Right lobe of liver (tissue), 6 donors: ENCODE data around the gene NFKBIZ. TPM values are rescaled to one million over a fixed set of nuclear protein-coding genes. Genes with fewer than 3 reads are reported as not detected.
A peak's percentile ranks its signal among the peaks of the same experiment; 100 is the strongest.

Experiments
- ATAC-seq, 4 donors: fragments of 200-7000 bp; cut with Tn5 transposase; one replicate each; pipeline ENCODE4 v1.9.1; 2020; ENCODE audit warnings: mild to moderate bottlenecking in 4 of 4, moderate library complexity in 4 of 4
- DNase-seq, 3 donors: peaks; one replicate each; pipeline ENCODE4 v3.0.0-alpha.2; 2020
- H3K27ac ChIP-seq, 3 donors: fragments of 200-600 bp; one replicate each; pipeline ENCODE4 v1.8.0; 2022
- H3K27me3 ChIP-seq, 2 donors: fragments of 200-600 bp; one replicate each; pipeline ENCODE4 v1.8.0; 2022
- H3K36me3 ChIP-seq, 4 donors: fragments of 200-600 bp; sonication (generic) in 1 of 4; one replicate each; pipeline versions ENCODE4 v1.5.1 to v1.8.0; 2017 to 2022; ENCODE audit warnings: control low read depth in 1 of 4
- H3K4me1 ChIP-seq, 4 donors: fragments of 200-600 bp; sonication (generic) in 1 of 4; one replicate each; pipeline versions ENCODE4 v1.5.1 to v1.8.0; 2017 to 2022; ENCODE audit warnings: control low read depth in 1 of 4
- H3K4me3 ChIP-seq, 3 donors: fragments of 200-600 bp; one replicate each; pipeline ENCODE4 v1.8.0; 2022
- H3K9me3 ChIP-seq, 4 donors: fragments of 200-600 bp; sonication (generic) in 1 of 4; one replicate each; pipeline versions ENCODE4 v1.5.1 to v1.8.0; 2017 to 2022; ENCODE audit warnings: control low read depth in 1 of 4
- CTCF ChIP-seq, 4 donors: fragments of 200-600 bp in 3 of 4; fragments of 450-650 bp in 1 of 4; IDR thresholded peaks; one replicate each; pipeline versions ENCODE4 v1.5.1 to v1.8.0; 2016 to 2022; ENCODE audit warnings: antibody characterized with exemption in 4 of 4, mild to moderate bottlenecking in 2 of 4
- POLR2A ChIP-seq: fragments of 450-650 bp; IDR thresholded peaks from one replicate; pipeline ENCODE4 v1.6.1; 2017; ENCODE audit warnings: antibody characterized with exemption, mild to moderate bottlenecking
- WGBS: methylation state at CpG from one replicate; pipeline ENCODE4 v1.1.6; 2018; ENCODE audit warnings: low coverage, low lambda C conversion rate; ENCODE audit not compliant: insufficient coverage; ENCODE audit errors: missing lambda C conversion rate; 5-methylcytosine and 5-hydroxymethylcytosine counted together
- intact Hi-C, 2 donors: fragments of 100-400 bp; cut with DNase I; formaldehyde crosslinking; loops; one replicate each; pipeline versions ENCODE4 v1.11.2 to v1.14.1; 2022
- total RNA-seq, 6 experiments: library from RNA; depleted of rRNA in 2 of 6; stranded (reverse); fragments of >200 nt in 2 of 6; fragmentation: NEBNext Ultra II Directional in 3 of 6; extraction: Animal tissue kit (Norgen Biotek cat#: 25700) in 3 of 6; gene quantifications; one replicate each; pipeline versions ENCODE4 v1.1.0 to v1.2.4, GENCODE V29; 2016 to 2023
- donor health status: DM: no; HTN: yes; CAD: no.
- donor health status: DM: no; HTN: no; CAD: no.
- donor health status: DM: no; HTN: no; CAD: no.
- donor health status: DM: no; HTN: yes; CAD: no.
- donor health status: DM: no; HTN: yes; CAD: no.

Gene NFKBIZ
- total RNA-seq, 6 experiments from 2014 or later: 23.4 to 83.1 (median 44.4) TPM

DNA sequence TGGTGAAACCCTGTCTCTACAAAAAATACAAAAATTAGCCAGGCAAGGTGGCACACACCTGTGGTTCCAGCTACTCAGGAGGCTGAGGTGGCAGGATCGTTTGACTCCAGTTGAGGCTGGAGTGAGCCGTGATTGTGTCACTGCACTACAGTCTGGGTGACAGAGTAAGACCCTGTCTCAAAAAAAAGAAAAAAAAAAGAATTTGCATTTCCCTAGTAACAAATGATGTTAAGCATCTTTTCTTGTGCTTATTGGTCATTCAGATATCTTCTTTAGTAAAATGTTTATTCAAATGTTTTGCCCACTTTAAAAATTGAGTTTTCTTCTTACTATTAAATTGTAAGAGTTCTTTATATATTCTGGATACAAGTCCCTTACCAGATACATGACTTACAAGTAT is 48.7 kb downstream of the NFKBIZ start:
- no CpG with 5 or more reads among the region's 2 CpGs for WGBS
- TF ChIP-seq POLR2A (no peak), CTCF (IDR thresholded peaks at IDR 0.05) (no peak)
- Histone ChIP-seq H3K4me1 (no peaks in the 10 kb centered on the region), H3K27me3 (no peaks in the 10 kb centered on the region), H3K4me3 (no peak overlapping the region), H3K36me3 (no peaks in the 10 kb centered on the region), H3K9me3 (no peaks in the 10 kb centered on the region), H3K27ac (no peak overlapping the region)
- DNase-seq: no peak
- no peak for ATAC-seq
- intact Hi-C loops: no loop called here

- TF ChIP-seq POLR2A (no peak), CTCF (IDR thresholded peaks at IDR 0.05) (no peak)
- peak; percentile 18 to 70 (median 46) for ATAC-seq
- no peaks in the 10 kb centered on the region for H3K9me3 ChIP-seq
- no peaks in the 10 kb centered on the region for H3K36me3 ChIP-seq
- no peak overlapping the region for H3K27ac ChIP-seq
- no peak overlapping the region for H3K4me3 ChIP-seq
- intact Hi-C loops: no loop called here
- WGBS: 49% methylated on average over 5 of the region's 5 CpGs
- no peak for DNase-seq
- H3K27me3 ChIP-seq: no peaks in the 10 kb centered on the region
- H3K4me1 ChIP-seq: no peaks in the 10 kb centered on the region
Measured at GRCh38 chr3:101898752-101899169, 49.4 kb downstream of the NFKBIZ start.

DNA sequence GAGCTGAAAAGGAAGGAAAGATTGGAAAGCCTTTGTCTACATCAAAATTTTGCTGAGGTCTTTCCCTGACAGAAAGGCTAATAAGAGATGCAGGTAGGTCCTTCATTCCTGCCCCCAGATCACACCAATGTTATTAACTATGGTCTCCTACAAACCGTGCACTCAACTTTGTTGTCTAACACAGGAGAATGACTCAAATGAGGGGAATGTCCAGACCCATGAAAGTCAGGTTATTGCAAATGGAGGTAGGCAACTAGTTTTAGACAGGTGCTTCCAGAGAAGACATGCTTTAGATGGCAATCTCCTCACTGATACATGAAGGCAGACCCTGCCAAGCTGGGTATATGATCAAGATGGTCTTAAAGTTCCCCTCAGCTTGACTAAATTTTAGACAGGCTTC is 51.0 kb downstream of the NFKBIZ start:
- intact Hi-C loops: no loop called here
- Histone ChIP-seq H3K4me1 (no peaks in the 10 kb centered on the region), H3K27ac (no peak overlapping the region), H3K36me3 (no peaks in the 10 kb centered on the region), H3K9me3 (no peaks in the 10 kb centered on the region), H3K27me3 (no peaks in the 10 kb centered on the region), H3K4me3 (no peak overlapping the region)
- 67% methylated on average over 1 of the region's 1 CpG for WGBS
- TF ChIP-seq CTCF (IDR thresholded peaks at IDR 0.05) (no peak), POLR2A (no peak)
- DNase-seq: no peak
- no peak for ATAC-seq

DNA sequence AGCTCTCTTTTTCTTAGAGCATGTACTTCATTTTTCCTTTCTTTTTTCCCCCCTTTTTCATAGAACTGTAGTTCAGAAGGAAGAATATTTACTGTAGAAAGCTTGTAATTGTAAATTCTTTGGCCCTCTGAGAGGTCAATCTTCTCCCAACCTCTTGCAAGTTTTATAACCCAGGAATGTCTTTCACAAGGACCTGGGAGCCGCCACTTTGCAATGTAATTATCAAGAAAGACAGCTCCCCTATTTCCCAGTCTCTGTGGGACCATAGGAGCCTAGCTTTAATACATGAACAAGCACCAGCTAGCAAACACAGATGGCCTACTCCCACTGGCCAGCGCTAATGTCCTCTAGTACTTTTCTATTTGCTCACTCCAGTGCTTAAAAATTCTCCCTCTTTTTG is 51.4 kb downstream of the NFKBIZ start:
- 95% methylated on average over 2 of the region's 2 CpGs for WGBS
- Histone ChIP-seq H3K27ac (no peak overlapping the region), H3K4me1 (no peaks in the 10 kb centered on the region), H3K4me3 (no peak overlapping the region), H3K27me3 (no peaks in the 10 kb centered on the region), H3K9me3 (no peaks in the 10 kb centered on the region), H3K36me3 (no peaks in the 10 kb centered on the region)
- intact Hi-C loops: no loop called here
- DNase-seq (no peak), ATAC-seq (peak in 1 of 4 donors; percentile 35)
- TF ChIP-seq POLR2A: no peak
- no peak for TF ChIP-seq CTCF (IDR thresholded peaks at IDR 0.05)

DNA sequence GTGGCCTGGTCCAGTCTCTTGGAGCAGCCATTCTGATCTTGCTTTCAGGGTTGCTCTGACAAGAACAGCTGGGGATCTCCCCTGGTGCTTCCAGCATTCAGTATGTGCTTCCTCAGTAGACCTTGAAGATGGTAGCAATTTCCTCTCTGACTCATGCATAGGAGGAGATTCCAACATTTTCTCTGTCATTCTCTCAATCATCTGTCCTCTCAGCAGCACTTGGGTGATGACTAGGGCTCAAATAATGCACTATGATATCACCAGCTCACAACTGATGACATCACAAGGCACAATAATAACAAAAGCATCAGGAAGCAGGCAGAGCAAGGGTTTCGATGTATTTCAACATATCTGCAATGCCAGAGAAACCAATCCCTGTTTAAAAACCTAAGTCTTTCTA is 52.7 kb downstream of the NFKBIZ start:
- H3K36me3 ChIP-seq: no peaks in the 10 kb centered on the region
- no peaks in the 10 kb centered on the region for H3K9me3 ChIP-seq
- intact Hi-C loops: no loop called here
- ATAC-seq: peak in 1 of 4 donors; percentile 61
- WGBS: 71% methylated on average over 1 of the region's 1 CpG
- H3K4me1 ChIP-seq: no peaks in the 10 kb centered on the region
- TF ChIP-seq POLR2A (no peak), CTCF (IDR thresholded peaks at IDR 0.05) (no peak)
- DNase-seq: no peak
- no peak overlapping the region for H3K4me3 ChIP-seq
- no peak overlapping the region for H3K27ac ChIP-seq
- H3K27me3 ChIP-seq: no peaks in the 10 kb centered on the region
